ENCODE measurements around the gene ESRRA.

ESRRA gene

GRCh38 chr11:64333556-64333955, 28.2 kb downstream of the ESRRA start:
- DNase-seq (ENCODE audit: low read depth) = no peak

- no peak for DNase-seq (ENCODE audit: low read depth)
Measured at GRCh38 chr11:64334764-64335735, 29.7 kb downstream of the ESRRA start.

DNA sequence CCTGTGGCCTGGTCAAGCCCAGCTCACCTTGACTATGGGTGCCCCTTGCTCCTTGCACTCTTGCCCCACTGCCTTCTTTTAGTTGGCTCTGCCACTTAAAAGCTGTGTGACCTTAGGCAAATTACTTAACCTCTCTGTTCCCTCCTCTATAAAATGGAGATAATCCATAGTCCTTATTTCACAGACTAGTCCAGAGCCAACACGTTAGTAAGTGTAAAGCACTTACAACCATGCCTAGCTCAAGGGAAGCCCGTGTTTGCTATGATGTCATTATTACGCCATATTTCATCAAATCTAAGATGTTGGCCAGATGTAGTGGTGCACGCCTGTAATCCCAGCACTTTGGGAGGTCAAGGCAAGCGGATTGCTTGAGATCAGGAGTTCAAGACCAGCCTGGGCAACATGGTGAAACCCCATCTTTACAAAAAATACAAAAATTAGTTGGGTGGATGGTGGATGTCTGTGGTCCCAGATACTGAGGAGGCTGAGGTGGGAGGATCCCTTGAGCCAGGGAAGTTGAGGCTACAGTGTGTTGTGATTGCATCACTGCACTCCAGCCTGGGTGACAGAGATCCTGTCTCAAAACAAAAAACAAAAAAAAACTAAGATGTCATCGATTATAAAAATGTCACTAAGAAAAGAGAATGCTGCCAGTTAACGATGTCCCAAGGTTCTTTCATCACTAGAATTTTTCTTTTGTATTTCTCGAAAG, 32.4 kb downstream of the ESRRA start:
- no peak for DNase-seq (ENCODE audit: low read depth)

DNA sequence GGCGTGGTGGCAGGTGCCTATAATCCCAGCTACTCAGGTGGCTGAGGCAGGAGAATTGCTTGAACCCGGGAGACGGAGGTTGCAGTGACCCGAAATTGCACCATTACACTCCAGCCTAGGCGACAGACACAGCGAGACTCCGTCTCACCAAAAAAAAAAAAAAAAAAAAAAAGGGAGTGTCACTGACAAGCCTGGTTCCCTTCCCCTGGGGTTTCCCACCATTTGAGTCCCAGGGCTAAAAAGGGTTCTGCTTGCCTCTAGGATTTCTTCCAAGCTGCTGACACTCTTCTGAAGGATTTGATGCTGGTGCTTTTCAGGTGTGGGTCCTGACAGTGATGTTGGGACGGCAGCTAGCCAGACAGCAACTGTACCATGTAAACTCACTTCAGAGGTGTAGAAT, 33.4 kb downstream of the ESRRA start:
- DNase-seq (ENCODE audit: low read depth) = no peak

GRCh38 chr11:64339286-64339685, 34.0 kb downstream of the ESRRA start:
- no peak for DNase-seq (ENCODE audit: low read depth)

DNA sequence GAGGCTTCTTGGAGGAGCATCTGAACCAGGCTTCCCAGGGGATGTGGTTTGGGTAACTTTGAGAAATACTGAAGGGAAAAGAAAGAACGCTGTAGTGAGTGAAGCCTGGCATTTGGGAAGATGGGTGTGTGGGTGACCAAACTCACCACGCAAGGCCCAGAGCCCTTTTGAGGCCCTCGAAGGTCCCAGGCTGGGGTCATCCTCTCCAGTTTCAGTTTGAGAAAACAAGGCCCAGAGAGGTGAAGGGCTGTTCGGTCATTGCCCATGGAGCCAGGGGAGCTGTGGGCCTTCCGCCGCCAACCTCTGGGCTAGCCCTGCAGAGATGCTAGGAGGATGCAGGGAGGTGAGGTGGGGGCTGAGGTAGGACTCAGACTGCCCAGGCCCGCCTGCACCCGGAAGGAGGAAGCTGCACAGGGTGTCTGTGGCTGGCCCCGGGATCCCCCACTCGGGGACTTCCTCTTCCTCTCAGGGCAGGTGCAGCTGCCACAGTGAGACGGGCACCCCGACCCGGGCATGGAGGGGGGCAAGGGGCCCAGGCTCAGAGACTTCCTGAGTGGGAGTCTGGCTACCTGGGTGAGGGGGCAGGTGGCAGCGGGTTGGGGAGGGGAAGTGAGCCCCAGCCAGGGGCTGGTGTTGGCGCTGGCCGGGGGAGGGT, 34.6 kb downstream of the ESRRA start, which contains the start of gene CCDC88B:
TSS of gene CCDC88B (plus strand) at position 451 of the 655 bp plus-strand sequence. CDS start at position 514, 63 bp downstream.
- DNase-seq (ENCODE audit: low read depth) = peak; percentile 78

DNA sequence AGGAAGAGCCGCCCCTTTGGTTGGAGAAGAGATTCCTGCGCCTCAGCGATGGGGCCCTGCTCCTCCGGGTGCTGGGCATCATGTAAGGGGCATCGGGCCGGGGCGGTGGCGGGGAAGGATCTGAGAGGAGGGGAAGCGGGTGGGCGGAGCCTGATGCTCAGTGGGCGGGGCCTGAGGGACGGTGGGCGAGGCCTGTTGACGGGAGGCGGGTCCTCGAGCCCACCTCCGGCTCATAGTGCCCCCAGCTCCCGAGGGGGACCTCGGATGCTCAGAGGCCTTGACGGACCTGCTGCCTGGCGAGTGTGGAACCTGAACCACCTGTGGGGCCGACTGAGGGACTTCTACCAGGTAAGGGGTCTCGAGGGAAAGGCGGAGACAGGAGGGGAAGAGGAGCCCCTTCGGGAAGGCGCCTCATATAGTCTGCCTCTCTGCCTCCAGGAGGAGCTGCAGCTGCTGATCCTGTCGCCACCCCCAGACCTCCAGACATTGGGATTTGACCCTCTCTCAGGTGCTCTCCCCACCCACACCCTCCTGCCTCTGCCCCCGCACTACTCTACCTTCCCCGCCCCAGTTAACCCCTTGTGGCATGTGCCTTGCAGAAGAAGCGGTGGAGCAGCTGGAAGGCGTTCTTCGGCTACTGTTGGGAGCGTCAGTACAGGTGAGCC, 35.5 kb downstream of the ESRRA start:
- peak; percentile 71 for DNase-seq (ENCODE audit: low read depth)

- no peak for DNase-seq (ENCODE audit: low read depth)
Measured at GRCh38 chr11:64341429-64341828, 36.1 kb downstream of the ESRRA start.

DNA sequence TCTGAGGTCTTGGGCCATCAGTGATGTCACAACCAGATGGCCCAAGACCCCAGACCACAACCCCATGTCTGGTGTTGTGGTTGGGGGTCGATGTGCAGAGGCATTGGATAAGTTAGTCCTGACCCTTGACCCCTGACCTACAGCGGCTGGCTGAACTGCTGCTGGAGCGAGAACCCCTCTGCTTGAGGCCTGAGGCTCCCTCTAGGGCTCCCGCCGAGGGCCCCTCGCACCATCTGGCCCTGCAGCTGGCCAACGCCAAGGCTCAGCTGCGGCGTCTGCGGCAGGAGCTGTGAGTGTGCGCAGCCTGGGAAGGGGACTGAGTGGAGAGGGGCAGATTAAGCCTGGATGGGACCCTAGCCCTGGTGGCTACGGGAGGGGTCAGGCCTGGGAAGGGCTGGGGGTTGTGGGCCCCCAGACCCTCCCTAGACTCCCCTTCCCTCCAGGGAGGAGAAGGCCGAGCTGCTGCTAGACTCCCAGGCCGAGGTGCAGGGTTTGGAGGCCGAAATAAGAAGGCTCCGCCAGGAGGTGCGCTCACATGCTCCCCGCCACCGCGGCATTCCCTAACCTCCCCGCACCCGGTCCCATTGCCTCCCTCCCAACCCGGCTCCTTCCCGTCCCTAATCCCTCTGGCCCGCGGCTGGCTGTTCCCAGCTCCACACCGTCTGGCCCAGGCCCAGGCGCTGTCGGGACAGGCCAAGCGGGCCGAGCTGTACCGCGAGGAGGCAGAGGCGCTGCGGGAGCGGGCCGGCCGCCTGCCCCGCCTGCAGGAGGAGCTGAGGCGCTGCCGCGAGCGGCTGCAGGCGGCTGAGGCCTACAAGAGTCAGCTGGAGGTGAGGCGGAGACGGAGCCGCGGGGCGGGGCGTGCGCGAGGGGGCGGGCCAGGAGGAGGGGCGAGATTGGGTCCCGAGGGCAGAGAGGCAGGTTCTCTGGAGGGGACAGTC, 36.8 kb downstream of the ESRRA start:
- peak; percentile 84 for DNase-seq (ENCODE audit: low read depth)

DNA sequence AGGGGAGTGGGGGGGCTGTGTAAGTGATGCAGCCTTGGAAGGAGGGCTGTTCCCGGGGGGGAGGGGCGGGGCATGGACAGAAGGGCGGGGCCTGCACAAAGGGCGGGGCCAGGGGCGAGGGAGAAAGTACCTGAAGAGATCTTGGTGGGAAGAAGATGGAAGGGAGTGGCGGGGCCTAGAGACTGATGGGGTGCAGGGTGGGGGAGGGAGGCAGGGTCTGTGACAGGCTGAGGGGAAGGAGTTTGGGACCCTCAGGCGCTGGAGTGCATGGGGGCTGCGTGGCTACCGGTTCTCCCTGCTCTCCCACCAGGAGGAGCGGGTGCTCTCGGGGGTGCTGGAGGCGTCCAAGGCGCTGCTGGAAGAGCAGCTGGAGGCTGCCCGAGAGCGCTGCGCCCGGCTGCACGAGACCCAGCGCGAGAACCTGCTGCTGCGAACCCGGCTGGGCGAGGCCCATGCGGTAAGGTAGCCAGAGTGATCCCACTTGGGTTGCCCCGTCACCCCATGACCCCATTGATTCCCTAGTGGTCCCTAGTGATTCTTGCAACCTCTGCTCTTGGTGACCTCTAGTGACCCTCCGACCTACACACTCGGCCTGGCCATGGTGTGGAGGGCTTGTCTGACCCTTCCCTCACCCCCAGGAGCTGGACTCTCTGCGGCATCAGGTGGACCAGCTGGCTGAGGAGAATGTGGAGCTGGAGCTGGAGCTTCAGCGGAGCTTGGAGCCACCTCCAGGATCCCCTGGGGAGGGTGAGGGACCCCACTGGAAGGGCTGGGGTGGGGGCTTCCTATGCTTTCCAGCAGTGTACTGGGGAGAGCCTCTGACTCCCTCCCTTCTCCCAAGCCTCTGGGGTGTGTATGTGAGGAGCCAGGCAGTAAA, 37.8 kb downstream of the ESRRA start:
- no peak for DNase-seq (ENCODE audit: low read depth)

GRCh38 chr11:64343767-64344559, 38.6 kb downstream of the ESRRA start:
- DNase-seq (ENCODE audit: low read depth) = no peak

GRCh38 chr11:64344787-64345186, 39.5 kb downstream of the ESRRA start:
- no peak for DNase-seq (ENCODE audit: low read depth)

- DNase-seq (ENCODE audit: low read depth) = no peak
Measured at GRCh38 chr11:64347193-64347867, 42.0 kb downstream of the ESRRA start.

DNA sequence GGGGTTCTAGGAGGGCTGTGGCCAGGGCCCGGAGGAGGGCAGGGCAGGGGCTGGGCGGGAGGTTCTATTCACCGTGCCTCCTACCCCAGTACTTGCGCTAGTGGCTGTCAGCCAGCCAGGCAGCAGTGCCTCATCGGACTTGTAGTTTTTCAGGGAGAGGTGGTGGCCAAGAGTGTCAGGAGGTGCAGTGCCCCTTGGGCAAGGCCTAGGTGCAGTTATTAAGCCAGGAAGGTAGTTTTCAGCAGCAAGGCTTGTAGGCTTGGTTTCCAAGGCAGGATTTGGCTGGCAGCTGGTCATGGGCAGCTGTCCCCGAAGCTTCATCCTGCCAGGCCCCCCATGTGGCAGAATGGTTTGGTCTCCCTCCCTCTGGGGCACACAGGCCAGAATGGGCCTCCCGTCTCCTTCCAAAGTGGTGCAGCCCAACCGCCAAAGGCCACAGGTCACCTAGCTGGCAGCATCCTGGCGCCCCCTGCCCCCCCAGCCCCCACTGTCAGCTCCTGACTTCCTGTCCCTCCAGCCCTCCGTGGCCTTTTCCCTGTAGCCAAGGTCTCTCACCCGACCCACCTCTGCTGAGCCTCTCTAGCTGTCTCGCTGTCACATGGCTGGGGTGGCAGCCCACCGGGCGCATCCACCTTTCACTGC, 43.2 kb downstream of the ESRRA start:
- no peak for DNase-seq (ENCODE audit: low read depth)

GRCh38 chr11:64349025-64349387, 43.7 kb downstream of the ESRRA start:
- DNase-seq (ENCODE audit: low read depth) = no peak

- no peak for DNase-seq (ENCODE audit: low read depth)
Measured at GRCh38 chr11:64349404-64349803, 44.1 kb downstream of the ESRRA start.

- no peak for DNase-seq (ENCODE audit: low read depth)
Measured at GRCh38 chr11:64351136-64351631, 45.9 kb downstream of the ESRRA start.
